SK-N-MC (cell line): ENCODE results near the gene SCN8A.

Source experiments
- EZH2 ChIP-seq: fragments of 200-600 bp; sonication (generic); IDR thresholded peaks from one replicate; pipeline ENCODE4 v1.6.1; 2017; ENCODE audit warnings: antibody characterized with exemption
- FOXP2 ChIP-seq: optimal IDR thresholded peaks from 2 replicates; pipeline ENCODE3; 2011; ENCODE audit warnings: mild to moderate bottlenecking, moderate library complexity; ENCODE audit not compliant: insufficient read depth; ENCODE audit errors: extremely low read length, control extremely low read depth
- POLR2AphosphoS5 ChIP-seq: IDR thresholded peaks from 2 replicates; pipeline ENCODE4 v1.6.1; 2012; ENCODE audit warnings: mild to moderate bottlenecking, low read depth, low read length, borderline replicate concordance

- TF ChIP-seq POLR2AphosphoS5 (no peak), EZH2 (no peak), FOXP2 (no peak)
These were observed 101.0 kb downstream of the SCN8A start for GRCh38 chr12:51692016-51692415.
